ENCODE measurements around the gene RASGEF1B.

RASGEF1B gene

GRCh38 chr4:81392164-81392563 lies 79.5 kb downstream of the RASGEF1B start:
- DNase-seq = peak; percentile 17

GRCh38 chr4:81389720-81390119 lies 82.0 kb downstream of the RASGEF1B start:
- no peak for DNase-seq

- peak; percentile 30 for DNase-seq
Observed at GRCh38 chr4:81380437-81380836, 91.3 kb downstream of the RASGEF1B start.

- DNase-seq = peak; percentile 26
Observed at GRCh38 chr4:81378386-81378785, 93.3 kb downstream of the RASGEF1B start.

GRCh38 chr4:81377191-81377590 lies 94.5 kb downstream of the RASGEF1B start:
- peak; percentile 3 for DNase-seq

GRCh38 chr4:81376720-81377119 lies 95.0 kb downstream of the RASGEF1B start:
- DNase-seq = no peak

Data from NCI-H2171 treated with DMSO at 0.1 percent for 48 hours (cell line).